ENCODE measurements around the gene CLK3. TPM values are rescaled to one million over a fixed set of nuclear protein-coding genes. Genes with fewer than 3 reads are reported as not detected.

Gene CLK3
- total and polyA plus RNA-seq, 2 of the 13 experiments (the other 11 are each of a cell fraction or from before 2014, with no cell fraction given): 41.5 to 82.0 TPM

DNA sequence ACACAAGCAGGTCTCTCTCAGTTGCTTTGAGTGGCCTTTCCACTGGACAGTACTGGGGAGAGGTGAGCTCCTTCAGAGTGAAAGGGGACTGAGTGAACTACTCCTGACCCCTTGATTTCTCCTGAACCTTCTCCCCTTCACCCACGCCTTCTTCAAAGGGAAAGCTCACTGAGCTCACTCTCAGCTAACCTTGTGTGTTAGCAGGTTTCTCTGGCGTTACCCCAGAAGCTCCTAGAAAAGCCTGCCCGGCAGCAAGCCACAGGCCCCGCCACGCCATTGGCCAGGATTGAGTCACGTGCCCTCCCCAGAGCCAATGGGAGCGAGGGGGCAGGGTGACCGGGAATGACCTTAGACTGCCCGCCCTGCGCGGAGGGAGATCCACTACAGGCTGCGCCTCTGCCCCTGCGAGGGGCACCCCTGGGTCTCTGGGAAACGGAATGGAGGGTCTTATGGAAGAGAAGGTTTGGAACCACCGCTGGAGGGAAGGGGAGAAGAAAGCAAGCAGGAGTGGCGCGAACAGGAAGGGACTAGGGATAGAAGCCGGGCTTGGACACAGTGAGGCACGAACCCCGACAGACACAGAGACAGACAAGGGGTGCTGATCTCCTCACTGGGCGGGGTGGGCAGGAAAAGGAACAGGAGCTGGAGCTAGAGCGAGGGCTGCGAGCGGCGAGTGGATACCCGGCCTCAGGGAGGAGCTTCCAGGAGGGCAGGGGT lies 17.4 kb upstream of the CLK3 start (continued):
- no peak for TF ChIP-seq EEA1 (CRISPR knock-in tag; IDR thresholded peaks at IDR 0.05; ENCODE audit: borderline replicate concordance)
- no peak; the same call in 1 of the 2 replicates for TF ChIP-seq ZNF607 (CRISPR knock-in tag; IDR thresholded peaks at IDR 0.05; ENCODE audit: borderline replicate concordance)
- peak; percentile 77 for TF ChIP-seq MIXL1 (CRISPR knock-in tag; IDR thresholded peaks at IDR 0.05)
- TF ChIP-seq CREB1 (IDR thresholded peaks at IDR 0.05): no peak
- peak; percentile 50 for TF ChIP-seq CREB1 (CRISPR knock-in tag; IDR thresholded peaks at IDR 0.05)
- peak in 1 of 2 experiments; percentile 67; a peak in 1 of 4 replicates for TF ChIP-seq KLF16 (CRISPR knock-in tag; IDR thresholded peaks at IDR 0.05)
- TF ChIP-seq CCAR2 (optimal IDR thresholded peaks at IDR 0.05; ENCODE audit: low read depth, low read length): no peak
- TF ChIP-seq ZNF660 (CRISPR knock-in tag; IDR thresholded peaks at IDR 0.05; ENCODE audit: borderline replicate concordance, low read depth): no peak
- TF ChIP-seq, protein P1, sequence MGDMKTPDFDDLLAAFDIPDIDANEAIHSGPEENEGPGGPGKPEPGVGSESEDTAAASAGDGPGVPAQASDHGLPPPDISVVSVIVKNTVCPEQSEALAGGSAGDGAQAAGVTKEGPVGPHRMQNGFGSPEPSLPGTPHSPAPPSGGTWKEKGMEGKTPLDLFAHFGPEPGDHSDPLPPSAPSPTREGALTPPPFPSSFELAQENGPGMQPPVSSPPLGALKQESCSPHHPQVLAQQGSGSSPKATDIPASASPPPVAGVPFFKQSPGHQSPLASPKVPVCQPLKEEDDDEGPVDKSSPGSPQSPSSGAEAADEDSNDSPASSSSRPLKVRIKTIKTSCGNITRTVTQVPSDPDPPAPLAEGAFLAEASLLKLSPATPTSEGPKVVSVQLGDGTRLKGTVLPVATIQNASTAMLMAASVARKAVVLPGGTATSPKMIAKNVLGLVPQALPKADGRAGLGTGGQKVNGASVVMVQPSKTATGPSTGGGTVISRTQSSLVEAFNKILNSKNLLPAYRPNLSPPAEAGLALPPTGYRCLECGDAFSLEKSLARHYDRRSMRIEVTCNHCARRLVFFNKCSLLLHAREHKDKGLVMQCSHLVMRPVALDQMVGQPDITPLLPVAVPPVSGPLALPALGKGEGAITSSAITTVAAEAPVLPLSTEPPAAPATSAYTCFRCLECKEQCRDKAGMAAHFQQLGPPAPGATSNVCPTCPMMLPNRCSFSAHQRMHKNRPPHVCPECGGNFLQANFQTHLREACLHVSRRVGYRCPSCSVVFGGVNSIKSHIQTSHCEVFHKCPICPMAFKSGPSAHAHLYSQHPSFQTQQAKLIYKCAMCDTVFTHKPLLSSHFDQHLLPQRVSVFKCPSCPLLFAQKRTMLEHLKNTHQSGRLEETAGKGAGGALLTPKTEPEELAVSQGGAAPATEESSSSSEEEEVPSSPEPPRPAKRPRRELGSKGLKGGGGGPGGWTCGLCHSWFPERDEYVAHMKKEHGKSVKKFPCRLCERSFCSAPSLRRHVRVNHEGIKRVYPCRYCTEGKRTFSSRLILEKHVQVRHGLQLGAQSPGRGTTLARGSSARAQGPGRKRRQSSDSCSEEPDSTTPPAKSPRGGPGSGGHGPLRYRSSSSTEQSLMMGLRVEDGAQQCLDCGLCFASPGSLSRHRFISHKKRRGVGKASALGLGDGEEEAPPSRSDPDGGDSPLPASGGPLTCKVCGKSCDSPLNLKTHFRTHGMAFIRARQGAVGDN (CRISPR knock-in tag; IDR thresholded peaks at IDR 0.05): peak; percentile 98
- TF ChIP-seq, protein P2, sequence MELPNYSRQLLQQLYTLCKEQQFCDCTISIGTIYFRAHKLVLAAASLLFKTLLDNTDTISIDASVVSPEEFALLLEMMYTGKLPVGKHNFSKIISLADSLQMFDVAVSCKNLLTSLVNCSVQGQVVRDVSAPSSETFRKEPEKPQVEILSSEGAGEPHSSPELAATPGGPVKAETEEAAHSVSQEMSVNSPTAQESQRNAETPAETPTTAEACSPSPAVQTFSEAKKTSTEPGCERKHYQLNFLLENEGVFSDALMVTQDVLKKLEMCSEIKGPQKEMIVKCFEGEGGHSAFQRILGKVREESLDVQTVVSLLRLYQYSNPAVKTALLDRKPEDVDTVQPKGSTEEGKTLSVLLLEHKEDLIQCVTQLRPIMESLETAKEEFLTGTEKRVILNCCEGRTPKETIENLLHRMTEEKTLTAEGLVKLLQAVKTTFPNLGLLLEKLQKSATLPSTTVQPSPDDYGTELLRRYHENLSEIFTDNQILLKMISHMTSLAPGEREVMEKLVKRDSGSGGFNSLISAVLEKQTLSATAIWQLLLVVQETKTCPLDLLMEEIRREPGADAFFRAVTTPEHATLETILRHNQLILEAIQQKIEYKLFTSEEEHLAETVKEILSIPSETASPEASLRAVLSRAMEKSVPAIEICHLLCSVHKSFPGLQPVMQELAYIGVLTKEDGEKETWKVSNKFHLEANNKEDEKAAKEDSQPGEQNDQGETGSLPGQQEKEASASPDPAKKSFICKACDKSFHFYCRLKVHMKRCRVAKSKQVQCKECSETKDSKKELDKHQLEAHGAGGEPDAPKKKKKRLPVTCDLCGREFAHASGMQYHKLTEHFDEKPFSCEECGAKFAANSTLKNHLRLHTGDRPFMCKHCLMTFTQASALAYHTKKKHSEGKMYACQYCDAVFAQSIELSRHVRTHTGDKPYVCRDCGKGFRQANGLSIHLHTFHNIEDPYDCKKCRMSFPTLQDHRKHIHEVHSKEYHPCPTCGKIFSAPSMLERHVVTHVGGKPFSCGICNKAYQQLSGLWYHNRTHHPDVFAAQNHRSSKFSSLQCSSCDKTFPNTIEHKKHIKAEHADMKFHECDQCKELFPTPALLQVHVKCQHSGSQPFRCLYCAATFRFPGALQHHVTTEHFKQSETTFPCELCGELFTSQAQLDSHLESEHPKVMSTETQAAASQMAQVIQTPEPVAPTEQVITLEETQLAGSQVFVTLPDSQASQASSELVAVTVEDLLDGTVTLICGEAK (IDR thresholded peaks at IDR 0.05): no peak
- TF ChIP-seq, protein P2 (CRISPR knock-in tag; IDR thresholded peaks at IDR 0.05): no peak
- TF ChIP-seq, protein P3, sequence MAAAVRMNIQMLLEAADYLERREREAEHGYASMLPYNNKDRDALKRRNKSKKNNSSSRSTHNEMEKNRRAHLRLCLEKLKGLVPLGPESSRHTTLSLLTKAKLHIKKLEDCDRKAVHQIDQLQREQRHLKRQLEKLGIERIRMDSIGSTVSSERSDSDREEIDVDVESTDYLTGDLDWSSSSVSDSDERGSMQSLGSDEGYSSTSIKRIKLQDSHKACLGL (CRISPR knock-in tag; IDR thresholded peaks at IDR 0.05): peak; percentile 72; the same call in 1 of the 2 replicates
- TF ChIP-seq SP5 (CRISPR knock-in tag; IDR thresholded peaks at IDR 0.05; ENCODE audit: borderline replicate concordance, low read depth): peak; percentile 57
- TF ChIP-seq ZNF780A (CRISPR knock-in tag; IDR thresholded peaks at IDR 0.05): no peak
- TF ChIP-seq PAF1 (CRISPR knock-in tag; IDR thresholded peaks at IDR 0.05): no peak
- TF ChIP-seq AGO1 (IDR thresholded peaks at IDR 0.05; ENCODE audit: low read depth, low read length, poor library complexity, severe bottlenecking): no peak
- 0 out of 2 replicates have a peak, but pooled peaks have one; percentile 25 for TF ChIP-seq ZNF7 (CRISPR knock-in tag; IDR thresholded peaks at IDR 0.05)
